ENCODE measurements around the gene CATSPERD. TPM values are rescaled to one million over a fixed set of nuclear protein-coding genes. Genes with fewer than 3 reads are reported as not detected.

Gene CATSPERD, protein sequence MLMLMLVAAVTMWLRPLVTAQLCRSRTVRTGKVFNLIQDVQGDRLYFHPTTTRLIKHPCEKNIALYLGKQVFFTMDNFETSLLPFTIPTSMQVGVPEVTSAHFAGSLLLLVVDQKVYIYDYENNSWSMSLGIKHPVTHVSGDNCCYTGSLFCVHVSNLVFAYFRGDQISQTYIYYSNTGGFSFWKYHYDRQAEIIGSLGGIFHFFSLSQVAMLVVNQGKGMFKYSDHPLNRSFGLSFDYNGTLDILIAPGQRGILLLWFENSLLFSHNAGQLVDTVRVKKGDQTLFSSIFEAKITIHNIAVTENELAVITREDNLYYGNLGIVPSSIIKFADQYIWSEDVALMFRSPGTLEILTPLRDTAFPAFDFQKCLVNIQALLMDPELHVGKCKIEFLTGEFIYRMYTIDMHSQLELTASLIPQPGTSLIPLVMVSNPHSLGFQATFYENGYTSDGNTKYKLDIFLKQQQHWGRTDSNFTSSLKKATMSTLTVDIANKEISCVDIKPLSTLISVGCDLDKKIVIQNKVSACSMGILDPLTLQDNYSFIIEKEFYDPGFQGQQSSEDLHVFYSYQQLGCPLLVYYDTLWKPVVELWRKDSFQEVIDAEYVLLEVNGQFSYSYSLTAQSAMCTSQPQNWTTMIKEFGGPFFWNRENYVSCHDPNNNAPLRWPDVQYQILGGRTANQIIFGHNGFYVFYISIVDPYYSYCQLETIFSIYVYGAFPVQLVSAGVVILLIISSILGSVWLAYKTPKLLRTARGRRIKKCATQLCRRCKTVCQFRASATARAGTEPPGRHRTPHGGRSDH
- not detected in 2 replicates for total RNA-seq

DNA sequence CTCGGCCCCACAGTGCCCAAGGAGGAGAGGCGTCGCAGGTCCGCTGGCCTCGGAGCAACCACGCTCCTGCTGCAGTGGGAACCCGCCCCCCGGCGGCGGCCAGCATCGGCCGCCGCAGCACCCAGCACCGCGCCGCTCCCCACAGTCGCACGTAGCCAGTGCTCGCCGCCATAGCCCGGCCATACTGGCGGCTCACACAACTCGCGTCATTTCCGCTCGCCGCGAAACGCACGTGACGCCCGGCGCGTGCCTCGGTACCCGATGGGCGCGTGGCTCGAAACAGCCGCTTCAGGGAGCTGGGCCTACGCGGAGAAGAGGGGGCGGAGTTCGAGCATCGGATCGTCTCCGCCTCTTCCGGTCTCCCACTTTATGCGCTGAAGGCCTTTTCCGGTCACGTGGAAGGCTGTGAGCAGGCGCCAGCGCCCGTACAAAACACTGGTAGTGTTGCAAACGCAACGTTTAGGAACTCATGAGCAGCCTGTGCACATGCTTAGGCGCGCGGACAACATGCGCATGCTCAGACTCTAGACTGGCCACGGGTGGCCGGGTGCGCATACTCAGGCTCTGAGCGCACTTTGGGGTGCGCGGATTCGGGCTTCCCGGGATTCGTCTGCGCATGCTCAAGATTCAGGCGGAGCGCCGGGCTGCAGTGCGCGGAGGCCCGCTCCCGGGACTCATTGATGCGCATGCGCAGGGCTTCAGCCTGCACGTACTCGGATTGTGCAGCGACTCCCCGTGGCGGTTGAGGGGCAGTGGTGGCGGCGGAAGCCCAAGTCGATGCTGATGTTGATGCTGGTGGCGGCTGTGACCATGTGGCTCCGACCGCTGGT, at the start of gene CATSPERD, which contains the start of gene LONP1:
CATSPERD (plus strand) TSS at position 677 of the 830 bp plus-strand sequence; CDS start at position 778, 101 bp downstream.
LONP1 (minus strand) TSS at position 186 of the 830 bp plus-strand sequence; CDS start at position 172, 14 bp downstream.

DNA sequence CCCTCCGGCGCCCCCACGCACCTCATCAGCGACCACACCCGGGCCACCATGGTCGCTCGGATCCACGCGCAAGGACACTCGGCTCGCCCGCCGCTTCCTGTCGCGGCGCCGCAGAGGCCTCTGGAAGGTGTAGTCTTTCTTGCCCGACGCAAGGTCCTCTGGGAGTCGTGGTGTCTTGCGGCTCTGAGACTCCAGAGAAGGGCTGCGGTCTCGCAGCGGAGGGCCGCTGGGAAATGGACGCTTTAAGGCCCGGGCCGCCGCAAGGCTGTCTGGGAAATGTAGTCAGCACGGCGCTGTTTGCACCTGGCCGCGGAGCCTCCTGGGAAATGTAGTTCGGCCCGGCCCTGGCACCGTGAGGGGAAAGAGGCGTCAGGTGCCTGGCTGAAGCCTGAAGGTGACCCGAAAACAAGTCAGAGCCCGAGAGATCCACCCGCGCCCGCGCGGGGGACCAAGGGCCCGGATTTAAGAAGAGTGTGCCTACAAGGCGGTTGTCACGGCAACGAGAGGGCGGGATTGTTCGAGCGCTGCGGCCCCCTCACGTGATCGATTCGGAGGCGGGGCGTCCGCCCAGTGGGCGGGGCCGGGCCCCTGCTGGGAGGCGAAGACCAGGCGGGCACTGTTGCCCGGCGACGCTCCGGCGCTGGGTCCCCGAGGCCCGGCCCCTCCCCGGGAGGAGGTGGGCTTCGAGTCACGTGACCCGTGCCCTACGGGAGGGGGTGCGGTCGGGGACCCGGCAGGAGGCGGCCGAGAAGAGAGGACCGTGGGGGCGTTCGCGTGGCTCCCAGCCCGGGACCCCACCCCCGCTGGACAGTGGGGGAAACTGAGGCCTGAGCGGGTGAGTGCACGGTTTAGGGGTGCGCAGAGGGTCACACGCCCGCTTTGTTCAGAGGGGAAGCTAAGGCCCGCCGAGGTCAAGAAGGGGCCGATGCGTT, 39.7 kb upstream of the CATSPERD start, which contains the start of the genes HSD11B1L and MICOS13:
HSD11B1L (plus strand) TSS at position 591 of the 932 bp plus-strand sequence. CDS start 3,806 bp downstream, outside the sequence.
MICOS13 (minus strand) TSS at position 80 of the 932 bp plus-strand sequence; CDS start at position 50, 30 bp downstream.

DNA sequence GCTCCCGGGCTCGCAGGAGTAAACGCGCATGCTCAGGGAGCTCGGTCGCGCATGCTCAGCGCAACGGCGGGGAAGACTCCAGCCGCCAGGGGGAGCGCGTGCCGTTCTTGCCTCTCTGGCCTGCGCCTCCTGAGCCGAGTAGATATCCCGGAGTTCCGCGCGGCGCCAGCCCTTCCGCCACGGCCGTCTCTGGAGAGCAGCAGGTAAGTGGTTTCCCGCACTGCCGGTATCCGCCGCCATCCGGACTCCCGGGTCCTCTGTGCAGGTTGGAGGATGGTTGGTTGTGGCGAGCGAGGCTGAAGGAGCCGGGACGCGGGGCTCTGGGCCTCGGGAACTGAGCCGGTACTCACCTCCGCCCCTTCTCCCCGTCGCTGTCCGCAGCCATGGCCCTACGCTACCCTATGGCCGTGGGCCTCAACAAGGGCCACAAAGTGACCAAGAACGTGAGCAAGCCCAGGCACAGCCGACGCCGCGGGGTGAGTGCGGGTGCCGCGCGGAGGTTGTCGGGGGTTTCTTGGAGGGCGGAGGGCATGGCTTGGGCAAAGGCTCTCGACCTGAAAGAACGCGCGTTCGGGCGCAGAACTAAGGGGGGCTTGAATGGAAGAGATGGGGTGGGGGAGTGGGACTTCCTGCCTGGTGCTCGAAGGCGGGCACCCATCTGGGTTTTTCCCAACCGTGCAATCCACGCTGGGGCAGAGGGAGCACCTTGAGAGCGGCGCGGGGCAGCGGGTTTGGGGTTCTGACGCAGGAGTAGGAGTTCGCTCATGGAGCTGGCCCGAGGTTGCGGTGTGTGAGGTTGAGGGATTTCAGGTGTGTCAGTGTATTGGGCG, 30.1 kb upstream of the CATSPERD start, which contains the start of gene RPL36:
RPL36 (plus strand) TSS at position 171 of the 830 bp plus-strand sequence; CDS start at position 384, 213 bp downstream.

DNA sequence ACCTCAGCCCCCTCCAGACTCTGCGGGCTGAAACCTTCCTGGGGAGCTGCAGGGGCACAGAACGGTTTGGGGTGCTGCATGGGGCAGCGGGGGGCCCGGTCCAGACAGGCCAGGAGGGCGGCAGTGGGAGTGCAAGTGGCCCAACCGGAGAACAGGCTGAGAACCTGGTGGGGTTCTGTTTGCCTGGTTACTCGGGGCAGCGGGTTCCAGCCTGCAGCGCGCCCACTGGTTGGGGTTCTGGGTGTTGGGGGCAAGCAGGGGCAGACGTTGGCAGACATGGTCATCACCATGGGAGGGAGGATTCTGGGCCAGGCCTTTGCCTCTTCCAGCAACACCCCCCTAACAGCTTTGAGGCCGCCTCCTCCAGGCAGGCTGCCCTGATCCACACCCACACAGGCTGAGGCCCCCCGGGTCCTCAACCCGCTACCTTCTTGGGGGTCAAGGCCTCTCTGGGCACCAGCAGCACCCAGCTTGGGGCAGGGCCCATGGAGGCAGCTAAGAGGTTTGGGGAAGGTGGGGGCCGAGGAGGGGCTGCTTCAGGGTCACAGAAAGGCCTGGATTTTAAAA, 64.2 kb downstream of the CATSPERD start, which contains the start of gene PRR22:
PRR22 (minus strand) TSS at position 166 of the 567 bp plus-strand sequence; CDS start at position 80, 86 bp downstream.

DNA sequence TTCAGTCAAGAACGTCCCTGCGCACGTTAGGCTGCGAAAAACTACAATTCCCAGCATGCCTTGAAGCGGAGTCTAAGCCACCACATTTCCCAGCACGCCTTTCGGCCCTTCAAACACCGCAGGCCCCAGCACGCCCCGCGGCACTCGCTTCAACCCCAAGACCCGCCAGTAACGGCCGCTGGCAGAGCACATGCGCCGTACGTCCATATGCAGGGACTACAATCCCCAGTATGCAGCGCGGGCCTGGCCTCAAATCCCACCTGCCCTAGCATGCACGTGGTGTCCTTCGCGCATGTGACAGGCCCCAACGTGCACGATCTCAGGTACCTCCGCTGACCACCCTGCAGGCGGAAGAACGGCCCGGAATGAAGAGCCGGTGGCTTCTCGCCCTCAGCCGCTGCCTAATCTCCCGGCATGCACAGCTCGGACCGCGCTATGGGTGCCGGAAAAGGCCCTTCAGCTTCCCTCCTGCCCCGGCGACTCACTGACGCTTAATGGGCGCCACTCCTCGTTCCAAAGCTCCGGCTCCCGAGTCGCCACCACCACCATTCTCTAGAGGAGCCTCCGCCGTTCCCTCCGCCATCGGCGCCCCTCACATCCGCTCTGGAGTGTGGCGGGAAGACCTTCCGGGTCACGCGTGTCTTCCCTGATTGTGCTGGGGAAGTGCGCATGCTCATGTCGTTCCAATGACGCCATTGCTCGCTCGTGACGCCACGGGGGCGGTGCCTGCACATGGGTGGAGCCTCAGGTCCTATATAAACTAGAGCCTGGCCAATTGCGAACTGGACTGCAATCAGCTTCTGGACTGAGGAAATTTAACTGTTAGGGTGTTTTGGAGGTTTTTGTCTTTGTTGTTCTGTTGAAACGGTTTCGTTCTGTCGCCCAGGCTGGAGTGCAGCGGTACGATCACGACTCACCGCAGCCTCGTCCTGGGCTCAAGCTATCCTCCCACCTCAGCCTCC, 70.4 kb downstream of the CATSPERD start, which contains the start of gene DUS3L:
DUS3L (minus strand) TSS at position 605 of the 962 bp plus-strand sequence; CDS start at position 583, 22 bp downstream.

DNA sequence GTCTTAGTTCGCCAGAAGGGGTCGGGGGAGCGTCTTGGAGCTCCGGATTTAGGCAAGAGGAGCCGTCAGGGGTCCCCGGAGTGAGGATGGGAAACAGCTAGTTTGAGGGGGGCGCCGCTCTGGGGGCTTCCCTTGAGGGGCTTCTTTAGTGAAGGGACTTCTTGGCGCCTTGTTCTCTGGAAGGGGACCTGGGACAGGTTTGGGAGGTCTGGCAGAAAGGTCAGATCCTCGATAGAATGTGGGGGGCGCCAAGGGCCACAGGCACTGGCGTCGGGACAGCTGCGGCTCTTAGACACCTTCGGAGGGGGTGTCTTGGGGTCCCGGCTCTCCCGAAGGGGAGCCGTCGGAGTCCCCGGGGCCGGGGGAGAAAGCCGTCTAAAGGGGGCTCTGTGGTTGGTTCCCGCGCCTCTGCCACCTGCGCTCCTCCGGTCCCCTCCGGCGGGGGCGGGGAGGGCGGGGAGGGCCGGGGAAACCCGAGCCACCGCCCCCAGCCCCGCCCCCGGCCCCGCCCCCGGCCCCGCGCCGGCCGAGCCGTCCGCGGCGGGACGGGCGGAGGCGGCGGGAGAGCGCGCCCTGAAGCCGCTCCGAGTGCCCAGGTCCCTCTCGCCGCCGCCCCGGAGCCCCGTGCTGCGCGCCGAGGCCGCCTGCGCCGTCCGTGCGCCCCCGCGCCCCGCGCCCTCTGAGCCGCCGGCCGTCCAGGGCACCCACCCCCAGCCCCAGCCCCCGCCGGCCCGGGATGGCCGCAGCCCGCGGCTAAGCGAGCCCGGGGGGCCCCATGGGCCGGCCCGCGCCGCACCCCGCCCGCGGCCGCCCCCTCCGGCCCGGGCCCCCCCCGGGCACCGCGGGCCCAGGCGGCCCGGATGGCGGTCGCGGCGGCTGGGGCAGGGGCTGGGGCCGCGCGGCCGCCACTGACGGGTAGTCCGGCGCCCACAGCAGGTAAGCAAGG, 84.4 kb downstream of the CATSPERD start, which contains the start of gene NRTN:
NRTN (plus strand) TSS at position 552 of the 946 bp plus-strand sequence. CDS start 19,099 bp downstream, outside the sequence.

Other genes starting within 250 kb of the CATSPERD start
- 0.15 and 0.53 TPM in 2 replicates for gene TINCR, start 152.7 kb upstream of the CATSPERD start, total RNA-seq
- gene SAFB2, start 97.9 kb upstream of the CATSPERD start, total RNA-seq = 12.5 and 18.2 TPM in 2 replicates
- 27.6 and 39.0 TPM in 2 replicates for gene SAFB, start 97.6 kb upstream of the CATSPERD start, total RNA-seq
- 59.6 and 66.4 TPM in 2 replicates for gene MICOS13, start 40.1 kb upstream of the CATSPERD start, total RNA-seq
- gene HSD11B1L, start 39.6 kb upstream of the CATSPERD start, total RNA-seq = 2.6 and 4.5 TPM in 2 replicates
- gene RPL36, start 30.3 kb upstream of the CATSPERD start, total RNA-seq = 1,353 and 1,639 TPM in 2 replicates
- gene LONP1, start 491 bp upstream of the CATSPERD start, total RNA-seq = 115 and 130 TPM in 2 replicates
- 0.44 and 0.60 TPM in 2 replicates for gene PRR22, start 64.1 kb downstream of the CATSPERD start, total RNA-seq
- gene DUS3L, start 70.5 kb downstream of the CATSPERD start, total RNA-seq = 34.8 and 43.3 TPM in 2 replicates
- gene NRTN, start 84.4 kb downstream of the CATSPERD start, total RNA-seq = not detected in 2 replicates
- not detected in 2 replicates for gene FUT6, start 119.1 kb downstream of the CATSPERD start, total RNA-seq
- not detected in 2 replicates for gene FUT3, start 130.8 kb downstream of the CATSPERD start, total RNA-seq
- not detected in 2 replicates for gene FUT5, start 149.9 kb downstream of the CATSPERD start, total RNA-seq
- gene NDUFA11, start 183.2 kb downstream of the CATSPERD start, total RNA-seq = 359 and 363 TPM in 2 replicates
- 2.8 and 3.0 TPM in 2 replicates for gene VMAC, start 184.2 kb downstream of the CATSPERD start, total RNA-seq
- gene CAPS, start 193.6 kb downstream of the CATSPERD start, total RNA-seq = 0.89 and 1.3 TPM in 2 replicates